Stomach (tissue), 8 donors: ENCODE data around the gene MSL3B.
A peak's percentile ranks its signal among the peaks of the same experiment; 100 is the strongest.

ENCODE experiments used
- DNase-seq, 2 donors: peaks; one replicate each; pipeline versions ENCODE4 v3.0.0 to v3.0.0-alpha.2; 2013 to 2019
- H3K27ac ChIP-seq, 5 donors: fragments of 200-600 bp in 4 of 5; sonication (generic) in 4 of 5; one replicate each; pipeline ENCODE4 v1.5.1; 2013 to 2019; ENCODE audit warnings: mild to moderate bottlenecking in 1 of 5, moderate library complexity in 1 of 5
- H3K27me3 ChIP-seq, 3 donors: fragments of 200-600 bp; sonication (generic); one replicate each; pipeline ENCODE4 v1.5.1; 2017 to 2019; ENCODE audit warnings: mixed run types in 1 of 3
- H3K36me3 ChIP-seq, 4 donors: fragments of 200-600 bp; sonication (generic); 1 replicate in 3 of 4; 2 replicates in 1 of 4; pipeline ENCODE4 v1.5.1; 2016 to 2019
- H3K4me1 ChIP-seq, 4 donors: fragments of 200-600 bp; sonication (generic); one replicate each; pipeline ENCODE4 v1.5.1; 2016 to 2019
- H3K4me3 ChIP-seq, 4 donors: fragments of 200-600 bp; sonication (generic) in 3 of 4; one replicate each; pipeline ENCODE4 v1.5.1; 2016 to 2019; ENCODE audit warnings: mild to moderate bottlenecking in 1 of 4
- H3K9me3 ChIP-seq, 4 donors: fragments of 200-600 bp; sonication (generic); one replicate each; pipeline ENCODE4 v1.5.1; 2016 to 2019
- CTCF ChIP-seq, 7 experiments: fragments of 450-650 bp in 4 of 7; fragments of 200-600 bp in 3 of 7; sonication (generic) in 3 of 7; IDR thresholded peaks; one replicate each; pipeline ENCODE4 v1.5.1; 2016 to 2019; ENCODE audit warnings: antibody characterized with exemption in 7 of 7, control low read depth in 2 of 7, mild to moderate bottlenecking in 1 of 7
- EP300 ChIP-seq: sonication (generic); formaldehyde crosslinking; IDR thresholded peaks from one replicate; pipeline ENCODE4 v1.6.1; 2017; ENCODE audit warnings: antibody characterized with exemption
- POLR2A ChIP-seq, 4 donors: fragments of 450-650 bp; IDR thresholded peaks; one replicate each; pipeline ENCODE4 v1.6.1; 2016; ENCODE audit warnings: antibody characterized with exemption in 4 of 4, control low read depth in 2 of 4, mild to moderate bottlenecking in 1 of 4, moderate library complexity in 1 of 4
- POLR2AphosphoS5 ChIP-seq, 3 donors: sonication (generic); formaldehyde crosslinking; IDR thresholded peaks; one replicate each; pipeline ENCODE4 v1.6.1; 2016; ENCODE audit warnings: antibody characterized with exemption in 3 of 3
- WGBS, 5 donors: extraction: QIAGEN DNeasy Blood & Tissue Kit in 3 of 5; methylation state at CpG; one replicate each; pipeline versions ENCODE4 v1.1.5 to v1.1.7; 2013 to 2018; 5-methylcytosine and 5-hydroxymethylcytosine counted together
- intact Hi-C: fragments of 100-400 bp; cut with DNase I; formaldehyde crosslinking; loops from one replicate; pipeline ENCODE4 v1.15.1; 2023; ENCODE audit warnings: low total_unique reads
- donor health status: healthy with polysubstance abuse.
- donor health status: Bipolar disorder and iron deficiency.
- donor health status: healthy.

MSL3B gene

DNA sequence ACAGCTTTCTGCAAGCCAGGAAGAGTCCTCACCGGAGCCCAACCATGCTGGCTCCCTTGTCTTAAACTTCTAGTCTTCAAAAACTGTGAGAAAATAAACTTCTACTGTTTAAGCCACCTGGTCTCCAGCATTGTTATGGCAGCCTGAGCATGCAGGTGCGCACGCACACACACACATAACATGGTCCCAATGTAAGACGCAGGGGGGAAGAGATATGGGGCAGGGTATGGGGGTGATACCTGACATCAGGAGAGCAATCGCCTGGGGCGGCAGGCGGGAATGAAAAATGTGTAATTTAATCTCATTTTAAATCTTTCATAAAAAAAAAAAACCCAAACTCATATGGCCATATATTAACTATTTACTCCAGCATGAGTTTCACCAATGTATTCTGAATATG, 31.8 kb downstream of the MSL3B start:
- WGBS, 5 donors = 93 to 99% (median 98%) methylated on average over 7 of the region's 7 CpGs
- intact Hi-C loops = no loop called here
- no peaks in the 10 kb centered on the region for H3K9me3 ChIP-seq
- H3K36me3 ChIP-seq = peaks cover 0 to 34% (median 0%) of the 10 kb centered on the region in 4 donors
- H3K4me3 ChIP-seq = no peak overlapping the region
- peaks cover 0 to 6% (median 2%) of the 10 kb centered on the region in 4 donors for H3K4me1 ChIP-seq
- TF ChIP-seq POLR2A (IDR thresholded peaks at IDR 0.05) (no peak), EP300 (no peak), POLR2AphosphoS5 (IDR thresholded peaks at IDR 0.05) (no peak), CTCF (IDR thresholded peaks at IDR 0.05) (no peak)
- peak in 1 of 2 donors; percentile 14 for DNase-seq
- H3K27ac ChIP-seq = no peak overlapping the region
- no peaks in the 10 kb centered on the region for H3K27me3 ChIP-seq

DNA sequence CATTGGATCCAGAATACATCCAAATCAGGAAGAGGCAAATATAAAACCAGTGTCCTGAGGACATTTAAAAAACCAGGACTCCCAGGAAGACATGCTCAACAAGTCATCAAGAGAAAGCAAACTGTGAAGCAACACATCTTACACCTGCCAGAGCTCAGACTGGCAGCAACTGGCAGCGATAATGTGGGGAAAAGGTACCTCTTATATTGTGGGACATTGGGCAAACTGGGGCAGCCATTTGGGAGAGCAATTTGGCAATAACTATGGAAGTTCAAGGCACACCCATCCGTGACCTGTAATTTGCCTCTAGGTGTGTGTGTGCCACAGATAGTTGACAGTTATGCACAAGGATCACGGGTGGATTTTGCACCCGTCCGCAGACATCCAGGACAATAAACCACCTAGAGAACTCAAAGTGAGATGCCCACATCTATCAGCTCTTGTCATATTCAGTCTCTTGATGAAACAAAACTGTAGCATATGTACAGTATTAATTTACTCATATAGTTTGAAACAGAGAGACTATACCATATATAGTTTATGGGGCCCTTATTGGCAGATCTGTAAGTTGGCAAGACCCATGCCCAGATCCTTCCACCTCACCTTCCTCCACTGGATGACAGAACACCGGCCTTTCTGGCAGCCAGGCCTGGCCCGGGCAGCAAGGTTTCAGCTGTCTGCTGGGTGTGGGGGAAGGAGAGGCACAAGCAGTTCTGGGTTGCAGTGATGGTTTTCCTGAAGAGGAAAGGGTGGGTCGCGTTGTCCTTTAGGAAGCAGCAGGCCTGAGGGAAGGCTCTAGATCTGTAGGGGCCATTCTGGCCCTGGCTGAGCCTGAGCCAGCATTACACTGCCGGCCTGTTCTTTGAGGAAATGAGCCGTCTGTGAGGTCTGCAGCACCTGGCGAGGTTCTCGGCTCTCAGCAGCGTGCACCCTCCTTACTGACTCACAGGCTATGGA, 32.7 kb downstream of the MSL3B start:
- intact Hi-C loops = no loop called here
- no peak overlapping the region for H3K4me3 ChIP-seq
- H3K27ac ChIP-seq = no peak overlapping the region
- H3K36me3 ChIP-seq = peaks cover 0 to 27% (median 0%) of the 10 kb centered on the region in 4 donors
- no peaks in the 10 kb centered on the region for H3K9me3 ChIP-seq
- H3K27me3 ChIP-seq = no peaks in the 10 kb centered on the region
- 91 to 97% (median 94%) methylated on average over 14 of the region's 14 CpGs for WGBS, 5 donors
- peak in 1 of 2 donors; percentile 11 for DNase-seq
- H3K4me1 ChIP-seq = peaks cover 0 to 6% (median 2%) of the 10 kb centered on the region in 4 donors
- no peak for TF ChIP-seq EP300
- no peak for TF ChIP-seq POLR2AphosphoS5 (IDR thresholded peaks at IDR 0.05)
- no peak for TF ChIP-seq CTCF (IDR thresholded peaks at IDR 0.05)

- Histone ChIP-seq H3K4me3 (no peak overlapping the region), H3K36me3 (peaks cover 0 to 13% (median 0%) of the 10 kb centered on the region in 4 donors), H3K27me3 (peaks cover 0 to 6% (median 0%) of the 10 kb centered on the region in 3 donors), H3K9me3 (no peaks in the 10 kb centered on the region), H3K27ac (no peak overlapping the region), H3K4me1 (peaks cover 0 to 6% (median 2%) of the 10 kb centered on the region in 4 donors)
- WGBS, 5 donors = 69 to 80% (median 73%) methylated on average over 10 of the region's 10 CpGs
- peak in 1 of 2 donors; percentile 49 for DNase-seq
- TF ChIP-seq EP300 = no peak
- TF ChIP-seq POLR2A (IDR thresholded peaks at IDR 0.05) = no peak
- TF ChIP-seq POLR2AphosphoS5 (IDR thresholded peaks at IDR 0.05) = no peak
- no peak for TF ChIP-seq CTCF (IDR thresholded peaks at IDR 0.05)
- intact Hi-C loops = no loop called here
Measured at GRCh38 chr2:233833345-233833744, 34.8 kb downstream of the MSL3B start.

DNA sequence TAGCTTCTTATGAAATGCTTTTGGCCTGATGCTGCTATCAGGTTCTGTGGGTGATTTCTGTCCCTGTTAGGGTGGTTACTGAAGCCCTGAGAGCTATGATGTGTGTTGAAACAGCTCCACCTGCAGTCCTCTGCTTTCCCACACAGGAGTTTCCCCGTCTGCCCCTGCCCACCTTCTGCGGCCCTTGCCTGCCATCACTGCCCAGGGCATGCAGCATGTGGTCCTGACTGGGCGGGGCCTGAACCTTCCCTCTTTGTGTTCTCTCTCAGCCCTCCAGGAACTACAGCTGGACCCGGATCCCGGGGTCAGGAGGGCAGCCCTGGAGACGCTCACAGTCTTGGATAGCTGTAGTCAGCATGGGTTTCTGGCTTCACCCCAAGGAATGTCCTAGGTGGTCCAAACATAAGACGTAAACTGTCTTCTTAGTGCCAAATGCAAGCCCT, 35.3 kb downstream of the MSL3B start:
- H3K27ac ChIP-seq = no peak overlapping the region
- no peak overlapping the region for H3K4me3 ChIP-seq
- no peaks in the 10 kb centered on the region for H3K9me3 ChIP-seq
- peaks cover 0 to 6% (median 2%) of the 10 kb centered on the region in 4 donors for H3K4me1 ChIP-seq
- intact Hi-C loops = no loop called here
- peaks cover 0 to 13% (median 0%) of the 10 kb centered on the region in 4 donors for H3K36me3 ChIP-seq
- TF ChIP-seq EP300 (no peak), CTCF (IDR thresholded peaks at IDR 0.05) (peak in 2 of 7 experiments; percentile 32 to 37)
- WGBS, 5 donors = 29 to 49% (median 42%) methylated on average over 7 of the region's 7 CpGs
- H3K27me3 ChIP-seq = peaks cover 0 to 6% (median 0%) of the 10 kb centered on the region in 3 donors
- DNase-seq = peak; percentile 30 to 72
